SU-DHL-6 (cell line): ENCODE data around the gene SFMBT2.

Experiments used
- H2AFZ ChIP-seq: fragments of 200-600 bp; sonication (generic); 2 replicates; pipeline ENCODE4 v1.6.1; 2014; ENCODE audit warnings: low read depth, mild to moderate bottlenecking, moderate library complexity, mixed read lengths, antibody characterized with exemption, low read length; ENCODE audit not compliant: severe bottlenecking
- H3F3A ChIP-seq: fragments of 200-600 bp; shearing (Covaris generic); 2 replicates; pipeline ENCODE4 v1.6.0; 2016; ENCODE audit warnings: antibody characterized with exemption, mild to moderate bottlenecking; ENCODE audit not compliant: insufficient read depth
- H3K27ac ChIP-seq: fragments of 200-600 bp; sonication (generic); 2 replicates; pipeline ENCODE4 v1.5.1; 2016; ENCODE audit warnings: low read depth, mild to moderate bottlenecking, low read length, moderate library complexity, mixed read lengths
- H3K27me3 ChIP-seq: fragments of 200-600 bp; sonication (generic), shearing (Covaris generic); 2 replicates; pipeline ENCODE4 v1.6.0; 2014; ENCODE audit warnings: mild to moderate bottlenecking, low read length
- H3K36me3 ChIP-seq: fragments of 200-600 bp; sonication (generic); 2 replicates; pipeline ENCODE4 v1.6.1; 2014; ENCODE audit warnings: mild to moderate bottlenecking, low read length, mixed read lengths
- H3K4me2 ChIP-seq: fragments of 300-600, 200-600 bp; shearing (Covaris generic), sonication (generic); 2 replicates; pipeline ENCODE4 v1.6.0; 2014; ENCODE audit warnings: low read length, low read depth, mild to moderate bottlenecking; ENCODE audit not compliant: poor library complexity, severe bottlenecking
- H3K4me3 ChIP-seq: fragments of 200-600 bp; sonication (generic); 2 replicates; pipeline ENCODE4 v1.5.1; 2014; ENCODE audit warnings: antibody characterized with exemption, low read length, mild to moderate bottlenecking, mixed read lengths; ENCODE audit not compliant: insufficient read depth, poor library complexity, severe bottlenecking
- H3K79me2 ChIP-seq: fragments of 200-600 bp; sonication (generic); 2 replicates; pipeline ENCODE4 v1.6.1; 2014; ENCODE audit warnings: mild to moderate bottlenecking, low read length, moderate library complexity; ENCODE audit not compliant: insufficient read depth
- H3K9ac ChIP-seq: fragments of 200-600 bp; sonication (generic); 2 replicates; pipeline ENCODE4 v1.7.0; 2014; ENCODE audit warnings: mild to moderate bottlenecking, low read length
- H3K9me2 ChIP-seq: fragments of 200-600 bp; sonication (generic); replicated peaks from 2 replicates; pipeline ENCODE4 v1.6.1; 2014; ENCODE audit warnings: low read length; ENCODE audit not compliant: insufficient read depth
- H3K9me3 ChIP-seq: fragments of 200-600 bp; sonication (generic); 2 replicates; pipeline ENCODE4 v1.6.1; 2014; ENCODE audit warnings: low read length, mixed read lengths; ENCODE audit not compliant: insufficient read depth
- H4K20me1 ChIP-seq: fragments of 200-600 bp; sonication (generic); 2 replicates; pipeline ENCODE4 v1.6.1; 2014; ENCODE audit warnings: low read depth, mild to moderate bottlenecking, antibody characterized with exemption, low read length, moderate library complexity, mixed read lengths
- EZH2phosphoT487 ChIP-seq: fragments of 200-600 bp; sonication (generic), shearing (Covaris generic); conservative IDR thresholded peaks from 2 replicates; pipeline ENCODE4 v1.6.1; 2018; ENCODE audit warnings: mild to moderate bottlenecking, antibody characterized with exemption, low read length, moderate library complexity, mixed read lengths
- TF ChIP-seq, protein P1 (sequence below): fragments of 200-600 bp; sonication (generic); IDR thresholded peaks from one replicate; pipeline ENCODE4 v1.5.1; 2017; ENCODE audit warnings: antibody characterized with exemption, mild to moderate bottlenecking, low read length, moderate library complexity; ENCODE audit not compliant: insufficient read depth, poor library complexity, severe bottlenecking

The SFMBT2 gene

GRCh38 chr10:7311218-7311849 lies 99.5 kb downstream of the SFMBT2 start:
- H3K27me3 ChIP-seq, result no peaks in the 10 kb centered on the region
- no peak overlapping the region for H3K27ac ChIP-seq
- no peaks in the 10 kb centered on the region for H3K9me2 ChIP-seq
- no peaks in the 10 kb centered on the region for H4K20me1 ChIP-seq
- no peak overlapping the region for H2AFZ ChIP-seq
- no peaks in the 10 kb centered on the region for H3K36me3 ChIP-seq
- no peak overlapping the region for H3K4me3 ChIP-seq
- H3K9ac ChIP-seq, result no peak overlapping the region
- no peaks in the 10 kb centered on the region for H3K9me3 ChIP-seq
- H3K79me2 ChIP-seq, result peaks cover 52% of the 10 kb centered on the region
- H3K4me2 ChIP-seq, result no peak overlapping the region
- TF ChIP-seq, protein P1, sequence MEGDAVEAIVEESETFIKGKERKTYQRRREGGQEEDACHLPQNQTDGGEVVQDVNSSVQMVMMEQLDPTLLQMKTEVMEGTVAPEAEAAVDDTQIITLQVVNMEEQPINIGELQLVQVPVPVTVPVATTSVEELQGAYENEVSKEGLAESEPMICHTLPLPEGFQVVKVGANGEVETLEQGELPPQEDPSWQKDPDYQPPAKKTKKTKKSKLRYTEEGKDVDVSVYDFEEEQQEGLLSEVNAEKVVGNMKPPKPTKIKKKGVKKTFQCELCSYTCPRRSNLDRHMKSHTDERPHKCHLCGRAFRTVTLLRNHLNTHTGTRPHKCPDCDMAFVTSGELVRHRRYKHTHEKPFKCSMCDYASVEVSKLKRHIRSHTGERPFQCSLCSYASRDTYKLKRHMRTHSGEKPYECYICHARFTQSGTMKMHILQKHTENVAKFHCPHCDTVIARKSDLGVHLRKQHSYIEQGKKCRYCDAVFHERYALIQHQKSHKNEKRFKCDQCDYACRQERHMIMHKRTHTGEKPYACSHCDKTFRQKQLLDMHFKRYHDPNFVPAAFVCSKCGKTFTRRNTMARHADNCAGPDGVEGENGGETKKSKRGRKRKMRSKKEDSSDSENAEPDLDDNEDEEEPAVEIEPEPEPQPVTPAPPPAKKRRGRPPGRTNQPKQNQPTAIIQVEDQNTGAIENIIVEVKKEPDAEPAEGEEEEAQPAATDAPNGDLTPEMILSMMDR, result no peak
- no peak for TF ChIP-seq EZH2phosphoT487
- no peaks in the 10 kb centered on the region for H3F3A ChIP-seq

GRCh38 chr10:7310076-7310475 lies 100.8 kb downstream of the SFMBT2 start:
- TF ChIP-seq, protein P1, result no peak
- no peak for TF ChIP-seq EZH2phosphoT487
- no peaks in the 10 kb centered on the region for H4K20me1 ChIP-seq
- no peak overlapping the region for H2AFZ ChIP-seq
- H3K9me2 ChIP-seq, result no peaks in the 10 kb centered on the region
- no peak overlapping the region for H3K9ac ChIP-seq
- no peak overlapping the region for H3K4me3 ChIP-seq
- peaks cover 56% of the 10 kb centered on the region for H3K79me2 ChIP-seq
- H3K9me3 ChIP-seq, result no peaks in the 10 kb centered on the region
- H3K4me2 ChIP-seq, result no peak overlapping the region
- H3K36me3 ChIP-seq, result no peaks in the 10 kb centered on the region
- no peak overlapping the region for H3K27ac ChIP-seq
- no peaks in the 10 kb centered on the region for H3F3A ChIP-seq
- H3K27me3 ChIP-seq, result no peaks in the 10 kb centered on the region

DNA sequence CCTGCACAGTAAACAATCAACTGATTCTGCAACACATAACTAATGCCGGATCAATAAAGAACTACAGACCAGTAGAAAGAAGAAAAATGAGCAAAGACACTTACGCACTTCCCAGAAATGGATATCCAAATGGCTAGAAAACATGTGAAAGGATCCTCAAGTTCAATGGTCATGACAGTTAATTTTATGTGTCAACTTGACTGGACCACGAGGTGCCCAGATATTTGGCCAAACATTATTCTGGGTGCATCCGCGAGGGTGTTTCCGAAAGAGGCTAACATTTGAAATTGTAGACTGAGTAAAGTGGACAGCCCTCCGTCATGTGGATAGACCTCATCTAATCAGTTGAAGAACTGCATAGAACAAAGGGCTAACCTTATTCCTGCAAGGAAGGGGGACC lies 102.0 kb downstream of the SFMBT2 start:
- no peaks in the 10 kb centered on the region for H3F3A ChIP-seq
- no peaks in the 10 kb centered on the region for H3K36me3 ChIP-seq
- no peaks in the 10 kb centered on the region for H3K9me2 ChIP-seq
- no peak overlapping the region for H3K27ac ChIP-seq
- no peak overlapping the region for H3K4me2 ChIP-seq
- TF ChIP-seq EZH2phosphoT487, result no peak
- TF ChIP-seq, protein P1, result no peak
- H3K4me3 ChIP-seq, result no peak overlapping the region
- peaks cover 52% of the 10 kb centered on the region for H3K79me2 ChIP-seq
- H3K9ac ChIP-seq, result no peak overlapping the region
- no peaks in the 10 kb centered on the region for H3K9me3 ChIP-seq
- H3K27me3 ChIP-seq, result no peaks in the 10 kb centered on the region
- no peak overlapping the region for H2AFZ ChIP-seq
- H4K20me1 ChIP-seq, result no peaks in the 10 kb centered on the region
